HepG2 (cell line): ENCODE results near the gene AGAP1.

Source experiments
- CTCF ChIP-seq: sonication (generic); formaldehyde crosslinking; IDR thresholded peaks from 2 replicates; pipeline ENCODE4 v1.5.0; 2020; ENCODE audit warnings: mild to moderate bottlenecking, missing genetic modification reagents, moderate library complexity
- FOSL2 ChIP-seq: sonication (generic); formaldehyde crosslinking; IDR thresholded peaks from 2 replicates; pipeline ENCODE4 v1.4.0; 2020; ENCODE audit warnings: missing genetic modification reagents
- MYC ChIP-seq: sonication (generic); formaldehyde crosslinking; IDR thresholded peaks from 2 replicates; pipeline ENCODE4 v1.9.0; 2021; ENCODE audit warnings: missing genetic modification reagents, borderline replicate concordance
- REST ChIP-seq, 2 experiments: IDR thresholded peaks; 2 replicates each; pipeline ENCODE4 v1.6.1; 2011 to 2012; ENCODE audit warnings: low read length in 2 of 2, borderline replicate concordance in 1 of 2, low read depth in 1 of 2, mild to moderate bottlenecking in 1 of 2, moderate library complexity in 1 of 2
- SP1 ChIP-seq, 2 experiments: fragments of 450-650 bp in 1 of 2; sonication (generic) in 1 of 2; formaldehyde crosslinking in 1 of 2; IDR thresholded peaks; 2 replicates each; pipeline versions ENCODE4 v1.4.0 to v1.6.1; 2016 to 2020; ENCODE audit warnings: missing genetic modification reagents in 1 of 2
- TCF12 ChIP-seq, 2 experiments: fragments of 450-650 bp in 1 of 2; sonication (generic) in 1 of 2; formaldehyde crosslinking in 1 of 2; IDR thresholded peaks; 2 replicates each; pipeline versions ENCODE4 v1.6.1 to v1.8.0; 2017 to 2022; ENCODE audit warnings: antibody characterized with exemption in 1 of 2, mild to moderate bottlenecking in 1 of 2, missing genetic modification reagents in 1 of 2, moderate library complexity in 1 of 2
- ZBTB42 ChIP-seq: sonication (generic); formaldehyde crosslinking; IDR thresholded peaks from 2 replicates; pipeline ENCODE4 v1.5.0; 2020; ENCODE audit warnings: mild to moderate bottlenecking, missing genetic modification reagents
- ZFP37 ChIP-seq: sonication (generic); formaldehyde crosslinking; IDR thresholded peaks from 2 replicates; pipeline ENCODE4 v1.4.0; 2020; ENCODE audit warnings: missing genetic modification reagents, borderline replicate concordance
- ZNF230 ChIP-seq: sonication (generic); formaldehyde crosslinking; IDR thresholded peaks from 2 replicates; pipeline ENCODE4 v1.4.0; 2020; ENCODE audit warnings: mild to moderate bottlenecking, missing genetic modification reagents
- ZNF280B ChIP-seq: sonication (generic); formaldehyde crosslinking; IDR thresholded peaks from 2 replicates; pipeline ENCODE4 v1.5.0; 2020; ENCODE audit warnings: missing genetic modification reagents, mild to moderate bottlenecking, borderline replicate concordance
- ZNF337 ChIP-seq: sonication (generic); formaldehyde crosslinking; IDR thresholded peaks from 2 replicates; pipeline ENCODE4 v1.5.1; 2020; ENCODE audit warnings: missing genetic modification reagents, low read depth, mild to moderate bottlenecking, borderline replicate concordance
- ZNF704 ChIP-seq: sonication (generic); formaldehyde crosslinking; IDR thresholded peaks from 2 replicates; pipeline ENCODE4 v1.8.1; 2023; ENCODE audit warnings: mild to moderate bottlenecking, inconsistent platforms, moderate library complexity, missing genetic modification reagents, borderline replicate concordance

GRCh38 chr2:235883675-235884074 is 389.8 kb downstream of the AGAP1 start:
- no peak for TF ChIP-seq TCF12 (IDR thresholded peaks at IDR 0.05)
- TF ChIP-seq TCF12 (CRISPR knock-in tag; IDR thresholded peaks at IDR 0.05), result no peak
- TF ChIP-seq ZNF337 (CRISPR knock-in tag), result no peak
- TF ChIP-seq ZFP37 (CRISPR knock-in tag), result no peak
- TF ChIP-seq FOSL2 (CRISPR knock-in tag), result no peak
- TF ChIP-seq CTCF (CRISPR knock-in tag), result no peak
- TF ChIP-seq ZNF230 (CRISPR knock-in tag), result no peak
- TF ChIP-seq ZNF704, result no peak
- TF ChIP-seq ZBTB42 (CRISPR knock-in tag), result no peak
- no peak for TF ChIP-seq REST (IDR thresholded peaks at IDR 0.05; ENCODE audit: borderline replicate concordance in 1 of 2, low read depth in 1 of 2, low read length in 2 of 2)
- no peak for TF ChIP-seq ZNF280B (CRISPR knock-in tag)
- no peak for TF ChIP-seq SP1 (IDR thresholded peaks at IDR 0.05)
- TF ChIP-seq SP1 (CRISPR knock-in tag; IDR thresholded peaks at IDR 0.05), result no peak
- TF ChIP-seq MYC (CRISPR knock-in tag), result no peak
